GM18508 (cell line): ENCODE data around the gene C22orf15.
"Not testable (repeated sequence)": the region's sequence is repeated elsewhere in the genome, so short reads cannot be mapped to it uniquely, and the experiment has no call there.

Experiments
- ATAC-seq: cut with Tn5 transposase; IDR thresholded peaks from one replicate; pipeline ENCODE4 v1.9.1; 2021; ENCODE audit warnings: moderate number of reproducible peaks; ENCODE audit not compliant: insufficient read depth, unreplicated experiment

Gene C22orf15, protein sequence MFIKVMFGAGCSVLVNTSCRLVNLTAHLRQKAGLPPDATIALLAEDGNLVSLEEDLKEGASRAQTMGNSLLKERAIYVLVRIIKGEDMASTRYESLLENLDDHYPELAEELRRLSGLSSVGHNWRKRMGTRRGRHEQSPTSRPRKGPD

DNA sequence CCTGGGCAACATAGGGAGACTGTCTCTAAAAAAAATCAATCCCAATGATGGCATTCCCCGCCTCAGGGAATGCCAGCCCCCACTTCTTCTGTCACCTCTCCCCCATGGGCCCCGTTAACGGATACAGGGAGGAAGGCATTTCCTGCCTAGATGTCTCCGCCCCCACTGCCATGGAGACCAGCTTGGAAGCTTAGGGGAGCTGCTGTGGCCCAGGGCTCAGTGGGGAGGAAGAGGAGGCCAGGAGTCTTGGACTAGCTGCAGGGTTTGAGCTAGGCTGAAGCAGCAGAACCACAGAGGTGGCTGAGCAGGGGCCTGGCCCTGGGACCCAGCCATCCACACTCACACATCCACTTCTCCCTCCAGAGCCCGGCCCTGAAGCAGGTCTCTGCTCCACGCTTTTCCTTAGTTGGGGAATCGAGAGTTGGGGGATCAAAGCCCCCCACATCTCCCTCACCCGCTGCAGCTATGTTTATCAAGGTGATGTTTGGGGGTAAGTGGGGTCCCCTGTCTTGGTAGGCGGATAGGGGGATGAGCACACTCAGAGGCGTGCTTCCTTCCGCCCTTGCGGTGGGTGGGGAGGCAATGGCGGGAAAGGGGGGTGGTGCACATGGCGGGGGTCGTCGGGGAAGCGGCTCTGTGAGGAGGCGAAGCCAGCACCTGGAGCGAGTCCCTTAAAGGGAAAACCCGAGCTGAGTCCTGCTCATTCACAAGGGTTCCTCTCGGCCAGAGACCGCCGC is at the start of gene C22orf15:
TSS of gene C22orf15 (plus strand) at position 149 of the 737 bp plus-strand sequence. CDS start at position 466, 317 bp downstream.
- no peak for ATAC-seq

DNA sequence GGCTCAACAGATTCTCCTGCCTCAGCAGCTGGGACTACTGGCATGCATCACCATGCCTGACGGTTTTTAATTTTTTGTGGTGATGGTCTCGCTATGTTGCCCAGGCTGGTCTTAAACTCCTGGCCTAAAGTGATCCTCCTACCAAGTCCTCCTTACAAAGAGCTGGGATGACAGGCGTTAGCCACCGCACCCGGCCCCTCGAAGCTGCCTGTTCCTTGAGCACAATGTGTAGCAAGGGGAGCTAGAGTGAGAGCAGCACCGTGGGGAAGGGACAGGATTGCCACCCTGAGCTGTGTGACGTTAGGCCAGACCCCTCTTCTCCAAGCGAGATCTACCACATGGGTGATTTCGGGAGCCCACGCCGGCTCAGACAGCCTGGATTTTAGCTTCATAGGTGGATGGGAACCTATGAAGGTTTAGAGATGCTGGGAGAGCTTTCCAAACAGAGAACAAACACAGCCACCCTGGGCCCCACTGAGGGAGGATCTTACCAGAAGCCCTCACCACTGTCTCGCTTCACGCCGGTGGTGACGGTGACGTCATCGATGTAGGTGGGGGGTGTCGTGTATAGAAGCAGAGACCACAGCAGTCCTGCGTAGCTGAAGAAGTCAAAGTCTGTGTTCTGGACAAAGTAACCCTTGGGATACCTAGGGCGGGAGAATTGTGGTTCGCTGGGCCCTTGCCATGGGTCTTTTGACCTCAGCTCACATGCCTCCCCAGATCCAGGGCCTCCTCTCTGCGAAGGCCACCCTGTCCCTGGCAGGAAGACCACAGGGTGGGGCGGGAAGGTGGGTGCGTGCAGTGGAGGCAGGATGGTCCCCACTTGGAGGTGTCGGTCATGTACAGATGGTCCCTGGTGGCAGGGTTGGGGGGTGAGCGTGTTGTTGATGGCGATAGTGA is 48.8 kb upstream of the C22orf15 start:
- ATAC-seq: no peak

- ATAC-seq: no peak
These were observed 47.9 kb upstream of the C22orf15 start for GRCh38 chr22:23714596-23715578.

DNA sequence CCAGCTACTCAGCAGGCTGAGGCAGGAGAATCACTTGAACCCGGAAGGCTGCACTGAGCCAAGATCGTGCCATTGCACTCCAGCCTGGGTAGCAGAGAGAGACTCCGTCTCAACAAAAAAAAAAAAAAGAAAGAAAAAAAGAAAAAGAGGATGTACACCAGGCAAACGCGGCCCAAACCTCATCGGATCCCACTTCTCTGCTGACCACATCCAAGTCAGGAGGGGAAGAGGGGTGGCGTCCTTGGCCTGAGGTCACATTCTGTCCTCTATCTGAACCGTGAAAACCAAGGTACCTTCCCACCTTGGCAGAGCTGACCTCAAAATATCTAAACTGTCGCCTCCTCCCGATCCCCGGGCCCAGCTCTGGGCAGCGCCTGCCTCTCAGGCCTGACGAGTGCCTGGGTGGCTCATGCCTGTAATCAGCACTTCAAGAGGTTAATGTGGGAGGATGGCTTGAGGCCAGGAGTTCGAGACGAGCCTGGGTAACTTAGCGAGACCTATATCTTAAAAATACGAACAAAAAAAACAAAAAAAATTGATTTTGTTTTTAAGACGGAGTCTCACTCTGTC is 46.9 kb upstream of the C22orf15 start:
- no peak for ATAC-seq

DNA sequence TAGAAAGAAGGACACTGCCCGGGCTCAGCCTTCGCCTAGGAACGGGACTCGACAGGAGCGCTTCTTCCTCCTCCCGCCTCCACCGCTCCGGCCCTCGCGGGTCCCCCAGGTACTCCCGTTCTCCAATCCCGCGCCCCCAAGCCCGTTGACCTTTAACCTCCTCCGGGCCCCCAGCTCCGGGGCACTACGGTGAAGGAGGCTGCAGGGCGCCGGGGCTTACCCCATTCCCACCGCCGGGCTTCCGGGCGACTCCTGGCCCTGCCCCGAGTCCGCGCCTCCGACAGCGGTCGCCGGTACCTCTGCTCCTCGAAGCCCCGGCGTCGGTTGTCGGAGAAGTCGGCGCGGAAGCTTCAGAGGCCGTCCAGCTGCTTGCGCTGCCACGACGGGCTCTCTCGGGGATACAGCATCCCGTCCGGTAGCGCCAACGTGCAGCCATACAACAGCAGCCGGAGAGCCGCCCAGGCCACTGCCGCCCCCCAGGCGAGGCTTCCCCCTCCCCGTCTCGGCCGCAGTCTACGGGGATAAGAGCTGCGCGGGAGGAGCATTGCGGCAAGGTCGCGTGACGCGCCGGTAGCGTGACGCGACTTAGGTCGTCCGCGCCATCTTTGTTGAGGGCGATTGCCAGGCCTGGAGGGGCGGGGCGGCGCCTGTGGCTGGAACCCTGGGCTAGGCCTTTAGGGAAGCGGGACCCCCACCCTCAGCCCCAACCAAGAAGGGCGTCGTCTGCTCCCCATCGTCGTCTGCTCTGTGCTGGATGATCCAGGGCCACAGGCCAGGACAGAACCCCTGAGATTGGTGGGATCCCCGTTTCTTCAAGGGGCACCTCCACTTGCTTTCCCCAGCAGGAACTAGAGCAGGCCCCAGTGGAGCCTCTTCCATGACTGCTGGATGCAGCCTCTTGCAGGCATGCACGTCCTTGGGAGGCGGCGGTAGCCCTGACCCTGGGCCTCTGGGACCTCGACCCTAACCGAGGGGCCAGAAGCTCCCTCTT is 45.7 kb upstream of the C22orf15 start:
- no peak for ATAC-seq

GRCh38 chr22:23718371-23719165 is 44.2 kb upstream of the C22orf15 start:
- ATAC-seq: no peak

GRCh38 chr22:23720855-23721254 is 41.9 kb upstream of the C22orf15 start:
- no peak for ATAC-seq

- ATAC-seq: no peak
These were observed 40.6 kb upstream of the C22orf15 start for GRCh38 chr22:23722160-23722559.

- no peak for ATAC-seq
These were observed 40.1 kb upstream of the C22orf15 start for GRCh38 chr22:23722724-23723123.

DNA sequence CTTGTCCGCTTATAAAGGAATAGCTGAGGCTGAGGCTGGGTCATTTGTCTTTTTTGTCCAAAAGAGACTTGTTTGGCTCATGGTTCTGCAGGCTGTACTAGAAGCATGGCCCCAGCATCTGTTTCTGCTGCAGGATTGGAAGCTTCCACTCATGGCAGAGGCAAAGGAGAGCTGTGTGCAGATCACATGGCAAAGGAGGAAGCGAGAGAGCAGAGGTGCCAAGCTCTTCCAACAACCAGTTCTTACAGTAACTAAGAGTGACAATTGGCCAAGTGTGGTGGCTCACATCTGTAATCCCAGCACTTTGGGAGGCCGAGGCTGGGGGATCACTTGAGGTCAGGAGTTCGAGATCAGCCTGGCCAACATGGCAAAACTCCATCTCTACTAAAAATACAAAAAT is 34.7 kb upstream of the C22orf15 start:
- ATAC-seq: not testable (repeated sequence)

DNA sequence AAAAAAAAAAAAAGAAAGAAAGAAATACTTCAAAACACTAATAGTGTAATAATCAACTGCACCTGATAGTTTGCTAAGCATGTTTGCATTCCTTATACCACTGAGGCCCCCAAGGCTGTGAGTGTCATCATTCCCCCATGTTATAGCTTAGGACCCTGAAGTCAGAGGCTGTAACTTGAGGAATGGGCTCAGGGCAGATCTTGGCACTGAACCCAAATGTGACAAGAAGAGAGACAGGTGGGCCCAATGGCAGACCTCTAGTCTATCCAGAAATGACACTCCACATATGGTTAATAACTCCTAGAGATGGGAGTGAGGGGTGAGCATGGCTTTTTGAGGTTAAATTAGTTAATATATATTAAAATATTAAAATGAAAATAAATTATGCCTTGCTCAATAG is 25.1 kb upstream of the C22orf15 start:
- ATAC-seq: no peak

GRCh38 chr22:23742505-23743264 is 20.1 kb upstream of the C22orf15 start:
- ATAC-seq: no peak

DNA sequence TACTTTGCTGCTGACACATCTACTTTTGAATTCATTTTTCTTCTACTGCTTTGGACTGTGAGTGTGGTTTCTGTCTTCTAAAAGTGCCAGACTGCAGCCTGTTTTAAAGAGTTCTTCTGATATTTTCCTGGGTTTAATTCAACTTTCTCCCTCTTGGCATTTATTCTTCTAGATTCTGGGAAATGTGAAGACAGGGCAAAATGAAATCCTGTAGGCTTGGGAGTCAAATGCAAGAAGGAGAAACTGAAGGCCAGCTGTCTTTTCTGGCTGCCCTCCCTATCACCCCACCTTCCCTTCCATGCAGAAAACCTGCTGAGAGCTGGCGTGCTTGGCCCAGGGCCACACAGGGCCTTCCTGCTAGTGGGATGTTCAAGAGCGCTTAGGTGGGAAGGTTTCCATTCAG is 19.5 kb upstream of the C22orf15 start:
- no peak for ATAC-seq

GRCh38 chr22:23744001-23744400 is 18.8 kb upstream of the C22orf15 start:
- no peak for ATAC-seq

- no peak for ATAC-seq
These were observed 18.3 kb upstream of the C22orf15 start for GRCh38 chr22:23744485-23744884.

GRCh38 chr22:23745791-23746190 is 17.0 kb upstream of the C22orf15 start:
- no peak for ATAC-seq

DNA sequence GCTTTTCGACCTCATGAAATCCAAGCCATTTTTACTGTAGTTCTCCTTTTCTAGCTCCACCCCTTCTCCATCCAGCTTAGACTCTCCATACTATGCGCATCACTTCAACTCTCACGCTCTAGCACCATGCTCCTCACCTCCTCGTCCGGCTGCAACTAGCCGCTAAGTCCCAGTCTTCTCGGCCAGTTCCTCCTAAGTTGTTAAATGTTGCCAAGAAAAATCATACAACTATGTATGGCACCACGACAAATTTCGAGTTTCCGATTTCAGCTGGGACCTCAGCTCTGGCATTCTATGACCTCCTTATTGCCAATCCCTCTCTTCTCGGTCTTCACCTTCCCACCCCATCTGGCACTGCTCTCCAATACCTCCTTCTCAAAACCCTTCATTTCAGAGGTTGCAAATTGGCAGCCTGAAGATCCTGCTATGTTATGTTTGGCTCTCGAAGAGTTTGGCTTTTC is 12.9 kb upstream of the C22orf15 start:
- no peak for ATAC-seq
